Astrocyte (in vitro differentiated cells and primary cell): ENCODE measurements around the gene ILKAP. TPM values are rescaled to one million over a fixed set of nuclear protein-coding genes. Genes with fewer than 3 reads are reported as not detected.

Source experiments
- DNase-seq: peaks from one replicate; pipeline ENCODE4 v3.0.0-alpha.2; 2010; ENCODE audit warnings: low read depth
- FAIRE-seq: peaks from 2 replicates; lab custom pipeline; 2011; peaks lifted over from hg19 to GRCh38; lab: Jason Lieb, UNC
- H2AFZ ChIP-seq: 2 replicates; pipeline ENCODE4 v1.6.0; 2012; ENCODE audit warnings: low read depth, low read length, inconsistent platforms
- H3K27ac ChIP-seq: 2 replicates; pipeline ENCODE4 v1.5.1; 2011; ENCODE audit warnings: low read depth, low read length, inconsistent platforms
- H3K27me3 ChIP-seq: 2 replicates; pipeline ENCODE4 v1.6.0; 2011; ENCODE audit warnings: low read length, inconsistent platforms; ENCODE audit not compliant: insufficient read depth
- H3K36me3 ChIP-seq: 2 replicates; pipeline ENCODE4 v1.5.1; 2011; ENCODE audit warnings: low read length, inconsistent platforms; ENCODE audit not compliant: insufficient read depth
- H3K4me1 ChIP-seq: 2 replicates; pipeline ENCODE4 v1.5.1; 2011; ENCODE audit warnings: low read length, inconsistent platforms; ENCODE audit not compliant: insufficient read depth
- H3K4me2 ChIP-seq: 2 replicates; pipeline ENCODE4 v1.6.0; 2012; ENCODE audit warnings: low read length, inconsistent platforms
- H3K4me3 ChIP-seq: 2 replicates; pipeline ENCODE4 v1.5.1; 2011; ENCODE audit warnings: low read depth, mild to moderate bottlenecking, low read length, inconsistent platforms; ENCODE audit not compliant: insufficient read depth
- H3K79me2 ChIP-seq: 2 replicates; pipeline ENCODE4 v1.6.0; 2012; ENCODE audit warnings: mild to moderate bottlenecking, low read length, inconsistent platforms; ENCODE audit not compliant: insufficient read depth
- H3K9ac ChIP-seq: 2 replicates; pipeline ENCODE4 v1.6.0; 2012; ENCODE audit warnings: mild to moderate bottlenecking, low read length, inconsistent platforms
- H3K9me3 ChIP-seq: 2 replicates; pipeline ENCODE4 v1.5.1; 2012; ENCODE audit warnings: low read depth, mild to moderate bottlenecking, low read length, inconsistent platforms; ENCODE audit not compliant: insufficient read depth
- H4K20me1 ChIP-seq: 2 replicates; pipeline ENCODE4 v1.6.0; 2012; ENCODE audit warnings: low read length, inconsistent platforms; ENCODE audit not compliant: insufficient read depth
- H3K27ac Mint-ChIP-seq: one replicate; pipeline ENCODE4 v1.8.0; 2021; ENCODE audit warnings: mild to moderate bottlenecking, mixed read lengths; ENCODE audit not compliant: unreplicated experiment
- H3K27me3 Mint-ChIP-seq: one replicate; pipeline ENCODE4 v1.8.0; 2021; ENCODE audit warnings: low read depth, mixed read lengths; ENCODE audit not compliant: unreplicated experiment
- H3K36me3 Mint-ChIP-seq: one replicate; pipeline ENCODE4 v1.8.0; 2021; ENCODE audit warnings: low read depth, mixed read lengths; ENCODE audit not compliant: unreplicated experiment
- H3K4me1 Mint-ChIP-seq: one replicate; pipeline ENCODE4 v1.8.0; 2021; ENCODE audit warnings: low read depth, mixed read lengths; ENCODE audit not compliant: unreplicated experiment
- H3K4me3 Mint-ChIP-seq: one replicate; pipeline ENCODE4 v1.8.0; 2021; ENCODE audit warnings: mild to moderate bottlenecking, moderate library complexity, mixed read lengths; ENCODE audit not compliant: unreplicated experiment
- H3K9me3 Mint-ChIP-seq: one replicate; pipeline ENCODE4 v1.8.0; 2021; ENCODE audit warnings: mild to moderate bottlenecking, mixed read lengths; ENCODE audit not compliant: unreplicated experiment
- CTCF ChIP-seq: IDR thresholded peaks from 2 replicates; pipeline ENCODE4 v1.5.1; 2011; ENCODE audit warnings: low read depth, mild to moderate bottlenecking, inconsistent platforms, low read length, moderate library complexity; ENCODE audit not compliant: insufficient read depth
- EZH2 ChIP-seq: IDR thresholded peaks from 2 replicates; pipeline ENCODE4 v1.6.1; 2012; ENCODE audit warnings: mild to moderate bottlenecking, low read length, inconsistent platforms; ENCODE audit not compliant: insufficient read depth
- total RNA-seq: library from RNA; stranded (reverse); gene quantifications from 2 replicates; pipeline ENCODE4 v1.2.1, GENCODE V29; 2021

ILKAP gene
- total RNA-seq, 1 donor from 2014 or later, result 32.3 TPM

GRCh38 chr2:238144262-238144661 is 59.2 kb downstream of the ILKAP start:
- peaks cover 2% of the 10 kb centered on the region for H3K36me3 Mint-ChIP-seq
- Histone ChIP-seq H3K4me3 (no peak overlapping the region), H3K27ac (no peak overlapping the region), H3K4me1 (peaks cover 5% of the 10 kb centered on the region), H3K9me3 (no peaks in the 10 kb centered on the region), H4K20me1 (no peaks in the 10 kb centered on the region), H3K36me3 (no peaks in the 10 kb centered on the region), H3K27me3 (no peaks in the 10 kb centered on the region), H2AFZ (no peak overlapping the region), H3K79me2 (no peaks in the 10 kb centered on the region), H3K4me2 (no peak overlapping the region), H3K9ac (no peak overlapping the region)
- no peak for DNase-seq
- H3K4me3 Mint-ChIP-seq, result no peak overlapping the region
- FAIRE-seq, result no peak
- peaks cover 14% of the 10 kb centered on the region for H3K4me1 Mint-ChIP-seq
- no peak overlapping the region for H3K27ac Mint-ChIP-seq
- TF ChIP-seq EZH2, result no peak
- no peak for TF ChIP-seq CTCF
- no peaks in the 10 kb centered on the region for H3K9me3 Mint-ChIP-seq
- H3K27me3 Mint-ChIP-seq, result peaks cover 2% of the 10 kb centered on the region

- Histone ChIP-seq H2AFZ (no peak overlapping the region), H3K79me2 (no peaks in the 10 kb centered on the region), H3K4me1 (peaks cover 5% of the 10 kb centered on the region), H3K27me3 (no peaks in the 10 kb centered on the region), H3K9me3 (no peaks in the 10 kb centered on the region), H4K20me1 (no peaks in the 10 kb centered on the region), H3K4me3 (no peak overlapping the region), H3K36me3 (no peaks in the 10 kb centered on the region), H3K9ac (no peak overlapping the region), H3K27ac (no peak overlapping the region), H3K4me2 (peak overlapping the region; percentile 19)
- peak overlapping the region; percentile 54 for H3K4me3 Mint-ChIP-seq
- H3K36me3 Mint-ChIP-seq, result peaks cover 2% of the 10 kb centered on the region
- peaks cover 14% of the 10 kb centered on the region for H3K4me1 Mint-ChIP-seq
- DNase-seq (no peak), FAIRE-seq (peak; percentile 58)
- no peaks in the 10 kb centered on the region for H3K9me3 Mint-ChIP-seq
- no peak for TF ChIP-seq EZH2
- no peak for TF ChIP-seq CTCF
- no peak overlapping the region for H3K27ac Mint-ChIP-seq
- H3K27me3 Mint-ChIP-seq, result peaks cover 2% of the 10 kb centered on the region
These were observed 60.1 kb downstream of the ILKAP start for GRCh38 chr2:238143239-238143951.
